SK-N-SH (cell line): Measurements from ENCODE around the gene KCNN3. TPM values are rescaled to one million over a fixed set of nuclear protein-coding genes. Genes with fewer than 3 reads are reported as not detected.

Experiments
- CTCF ChIA-PET: fragments of 300-600, 350-600 bp; formaldehyde crosslinking; extraction: SDS; loops from one replicate; lab custom pipeline; 2021; lab: Yijun Ruan, JAX
- POLR2A ChIA-PET: fragments of 350-600 bp; sonication (Branson Sonifier 250); formaldehyde crosslinking; extraction: SDS; loops from one replicate; lab custom pipeline; 2020; ENCODE audit warnings: antibody characterized with exemption, inconsistent platforms; lab: Yijun Ruan, JAX
- DNase-seq: peaks from one replicate; pipeline ENCODE4 v3.0.0; 2012
- H2AFZ ChIP-seq: fragments of 200-600 bp; sonication (generic); 2 replicates; pipeline ENCODE4 v1.8.1; 2016; ENCODE audit warnings: antibody characterized with exemption, mild to moderate bottlenecking, low read depth
- H3F3A ChIP-seq: fragments of 200-600 bp; sonication (generic); replicated peaks from 2 replicates; pipeline ENCODE3; 2016; ENCODE audit warnings: antibody characterized with exemption, mild to moderate bottlenecking; ENCODE audit not compliant: insufficient read depth
- H3K27ac ChIP-seq, 2 experiments: fragments of 200-500 bp in 1 of 2; fragments of 200-600 bp in 1 of 2; sonication (Bioruptor generic) in 1 of 2; sonication (generic), shearing (Covaris generic) in 1 of 2; 2 replicates each; pipeline versions ENCODE4 v1.5.1 to v1.6.1; 2014 to 2016; ENCODE audit warnings: low read depth in 2 of 2, inconsistent platforms in 1 of 2, low read length in 1 of 2, mild to moderate bottlenecking in 1 of 2, mixed read lengths in 1 of 2
- H3K27me3 ChIP-seq: fragments of 200-600 bp; sonication (generic), shearing (Covaris generic); 2 replicates; pipeline ENCODE4 v1.6.1; 2016; ENCODE audit warnings: mixed run types; ENCODE audit not compliant: insufficient read depth
- H3K36me3 ChIP-seq, 2 experiments: fragments of 200-500 bp in 1 of 2; fragments of 200-600 bp in 1 of 2; sonication (Bioruptor generic) in 1 of 2; sonication (generic) in 1 of 2; replicated peaks in 1 of 2; 2 replicates each; pipeline versions ENCODE3 to v1.5.1; 2014 to 2016; ENCODE audit warnings: low read length in 1 of 2, mild to moderate bottlenecking in 1 of 2; ENCODE audit not compliant: insufficient read depth in 2 of 2, control insufficient read depth in 1 of 2
- H3K4me1 ChIP-seq, 2 experiments: fragments of 200-500 bp in 1 of 2; fragments of 200-600 bp in 1 of 2; sonication (Bioruptor generic) in 1 of 2; sonication (generic), shearing (Covaris generic) in 1 of 2; 2 replicates each; pipeline versions ENCODE4 v1.5.1 to v1.6.1; 2014 to 2016; ENCODE audit warnings: low read depth in 1 of 2, low read length in 1 of 2, mixed run types in 1 of 2; ENCODE audit not compliant: insufficient read depth in 2 of 2, control insufficient read depth in 1 of 2
- H3K4me2 ChIP-seq: fragments of 200-600 bp; sonication (generic), shearing (Covaris generic); 2 replicates; pipeline ENCODE4 v1.6.1; 2017; ENCODE audit warnings: mixed run types
- H3K4me3 ChIP-seq, 2 experiments: fragments of 200-500 bp in 1 of 2; fragments of 200-600 bp in 1 of 2; sonication (Bioruptor generic) in 1 of 2; sonication (generic), shearing (Covaris generic) in 1 of 2; 2 replicates each; pipeline versions ENCODE4 v1.5.1 to v1.8.1; 2014 to 2016; ENCODE audit warnings: low read depth in 2 of 2, inconsistent platforms in 1 of 2, low read length in 1 of 2, mild to moderate bottlenecking in 1 of 2, mixed read lengths in 1 of 2, moderate library complexity in 1 of 2
- H3K79me2 ChIP-seq: fragments of 200-600 bp; sonication (generic); 2 replicates; pipeline ENCODE4 v1.8.1; 2017; ENCODE audit warnings: mild to moderate bottlenecking; ENCODE audit not compliant: insufficient read depth
- H3K9ac ChIP-seq: fragments of 200-600 bp; sonication (generic); 2 replicates; pipeline ENCODE4 v1.6.1; 2017; ENCODE audit warnings: mixed run types
- H3K9me2 ChIP-seq: fragments of 200-600 bp; sonication (generic); 2 replicates; pipeline ENCODE4 v1.6.1; 2017; ENCODE audit warnings: mixed run types
- H3K9me3 ChIP-seq: fragments of 200-600 bp; sonication (generic); 2 replicates; pipeline ENCODE4 v1.6.1; 2017; ENCODE audit warnings: mixed run types, mild to moderate bottlenecking, moderate library complexity
- H4K20me1 ChIP-seq: fragments of 200-600 bp; sonication (generic); 2 replicates; pipeline ENCODE4 v1.6.1; 2017; ENCODE audit warnings: mild to moderate bottlenecking, mixed run types; ENCODE audit not compliant: insufficient read depth
- CHD2 ChIP-seq: fragments of 150-350 bp; IDR thresholded peaks from 2 replicates; pipeline ENCODE4 v1.6.1; 2018; ENCODE audit warnings: low read length; ENCODE audit not compliant: partially characterized antibody
- ELF1 ChIP-seq: IDR thresholded peaks from 2 replicates; pipeline ENCODE4 v1.4.0; 2012
- EP300 ChIP-seq, 2 experiments: IDR thresholded peaks; 2 replicates each; pipeline versions ENCODE4 v1.4.0 to v1.6.1; 2012; ENCODE audit warnings: borderline replicate concordance in 1 of 2, low read depth in 1 of 2, low read length in 1 of 2
- FOXJ3 ChIP-seq: sonication (generic); formaldehyde crosslinking; IDR thresholded peaks from 2 replicates; pipeline ENCODE4 v1.5.1; 2020; ENCODE audit warnings: mild to moderate bottlenecking, missing genetic modification reagents
- FOXM1 ChIP-seq: IDR thresholded peaks from 2 replicates; pipeline ENCODE4 v1.4.0; 2012; ENCODE audit warnings: low read depth, mild to moderate bottlenecking
- GATA2 ChIP-seq: sonication (generic); formaldehyde crosslinking; IDR thresholded peaks from 2 replicates; pipeline ENCODE4 v1.5.0; 2020; ENCODE audit warnings: mild to moderate bottlenecking, missing genetic modification reagents
- MXI1 ChIP-seq: IDR thresholded peaks from 2 replicates; pipeline ENCODE4 v1.6.1; 2012; ENCODE audit warnings: mild to moderate bottlenecking, low read depth, low read length, improper control_type of control experiment
- NFIC ChIP-seq: IDR thresholded peaks from 2 replicates; pipeline ENCODE4 v1.4.0; 2012; ENCODE audit warnings: borderline replicate concordance
- PBX3 ChIP-seq: IDR thresholded peaks from 2 replicates; pipeline ENCODE4; 2012
- POLR2AphosphoS5 ChIP-seq: IDR thresholded peaks from 2 replicates; pipeline ENCODE4 v1.6.1; 2012; ENCODE audit warnings: low read depth, low read length
- RAD21 ChIP-seq: IDR thresholded peaks from 2 replicates; pipeline ENCODE4 v1.6.1; 2012; ENCODE audit warnings: mild to moderate bottlenecking, low read length
- RCOR1 ChIP-seq: fragments of 150-350 bp; IDR thresholded peaks from 2 replicates; pipeline ENCODE4 v1.6.1; 2017; ENCODE audit warnings: antibody characterized with exemption, low read length
- REST ChIP-seq: IDR thresholded peaks from 2 replicates; pipeline ENCODE4 v1.6.1; 2012; ENCODE audit warnings: mild to moderate bottlenecking, low read depth, low read length, moderate library complexity
- RXRA ChIP-seq: IDR thresholded peaks from 2 replicates; pipeline ENCODE4 v1.4.0; 2012; ENCODE audit warnings: low read depth, mild to moderate bottlenecking, borderline replicate concordance
- SIN3A ChIP-seq: IDR thresholded peaks from 2 replicates; pipeline ENCODE4 v1.6.1; 2012; ENCODE audit warnings: low read depth, mild to moderate bottlenecking, low read length, moderate library complexity, borderline replicate concordance
- TCF12 ChIP-seq: IDR thresholded peaks from 2 replicates; pipeline ENCODE4 v1.4.0; 2012
- USF1 ChIP-seq: IDR thresholded peaks from 2 replicates; pipeline ENCODE4 v1.4.0; 2012; ENCODE audit warnings: low read depth, borderline replicate concordance
- WGBS: methylation state at CpG from one replicate; pipeline ENCODE4 v1.1.6; 2017; ENCODE audit warnings: low lambda C conversion rate; 5-methylcytosine and 5-hydroxymethylcytosine counted together
- polyA plus RNA-seq, 3 experiments: library from polyadenylated mRNA; depleted of rRNA; stranded (reverse); fragments of >200 nt; gene quantifications; 2 replicates each; pipeline ENCODE4 v1.2.3, GENCODE V29; 2012

KCNN3 gene
- polyA plus RNA-seq, 1 of the 3 experiments (the other 2 are of a cell fraction) = 0.16 TPM

- no peak overlapping the region for H2AFZ ChIP-seq
- peaks cover 0 to 28% of the 10 kb centered on the region in 2 experiments; a peak in 1 of 4 replicates for H3K4me1 ChIP-seq
- peak; percentile 82 for DNase-seq
- H3K36me3 ChIP-seq = no peaks in the 10 kb centered on the region
- H3F3A ChIP-seq = no peaks in the 10 kb centered on the region
- H3K4me3 ChIP-seq = no peak overlapping the region
- no peak overlapping the region for H3K4me2 ChIP-seq
- WGBS = 52% methylated on average over 17 of the region's 17 CpGs
- H3K79me2 ChIP-seq = no peaks in the 10 kb centered on the region
- H3K27ac ChIP-seq = peak overlapping the region in 1 of 2 experiments; percentile 50; a peak in 2 of 4 replicates
- H3K9ac ChIP-seq = no peak overlapping the region
- no peaks in the 10 kb centered on the region for H3K9me2 ChIP-seq
- no peaks in the 10 kb centered on the region for H3K9me3 ChIP-seq
- H4K20me1 ChIP-seq = no peaks in the 10 kb centered on the region
- POLR2A ChIA-PET = interaction anchor here (0.9 to 1.4 kb wide), 2 partner anchors 25 to 29 kb away, joined by 3 read pairs; no protein-coding TSS in a partner anchor
- TF ChIP-seq CHD2 (peak; percentile 36), RXRA (no peak), MXI1 (peak; percentile 67; the same call in 1 of the 2 replicates), ELF1 (no peak), RAD21 (peak; percentile 25; the same call in 1 of the 2 replicates), RCOR1 (peak; percentile 52; the same call in 1 of the 2 replicates), GATA2 (peak; percentile 73), EP300 (IDR thresholded peaks at IDR 0.05; ENCODE audit: borderline replicate concordance in 1 of 2, low read depth in 1 of 2, low read length in 1 of 2) (peak in 1 of 2 experiments; percentile 81; a peak in 2 of 4 replicates), NFIC (no peak)
- peaks cover 4% of the 10 kb centered on the region; the same call in 1 of the 2 replicates for H3K27me3 ChIP-seq
- CTCF ChIA-PET = interaction anchor here (0.8 to 5.0 kb wide), 12 partner anchors 8 to 116 kb away, joined by 3 to 25 read pairs (median 4); partner anchors contain the start of gene KCNN3
Measured at GRCh38 chr1:154775621-154776605, 94.2 kb downstream of the KCNN3 start.

- Histone ChIP-seq H3F3A (no peaks in the 10 kb centered on the region), H3K4me2 (no peak overlapping the region), H3K4me1 (peaks cover 0 to 23% of the 10 kb centered on the region in 2 experiments; a peak in 1 of 4 replicates), H3K4me3 (no peak overlapping the region), H4K20me1 (no peaks in the 10 kb centered on the region), H3K9ac (no peak overlapping the region), H3K9me3 (no peaks in the 10 kb centered on the region), H3K9me2 (no peaks in the 10 kb centered on the region), H3K27me3 (peaks cover 4% of the 10 kb centered on the region; the same call in 1 of the 2 replicates), H3K36me3 (no peaks in the 10 kb centered on the region), H3K27ac (no peak overlapping the region), H2AFZ (no peak overlapping the region)
- CTCF ChIA-PET = interaction anchor here (0.8 to 5.0 kb wide), 11 partner anchors 8 to 105 kb away, joined by 3 to 25 read pairs (median 3); partner anchors contain the start of gene KCNN3
- POLR2A ChIA-PET = interaction anchor here (1.4 kb wide), 1 partner anchor 23 kb away, joined by 3 read pairs; no protein-coding TSS in a partner anchor
- no peak for DNase-seq
- 66% methylated on average over 5 of the region's 7 CpGs for WGBS
- TF ChIP-seq NFIC (no peak), REST (no peak), FOXJ3 (CRISPR knock-in tag) (no peak), POLR2AphosphoS5 (no peak), USF1 (no peak), PBX3 (no peak), FOXM1 (no peak), TCF12 (no peak), SIN3A (no peak)
- TF ChIP-seq, all 33 proteins: peak for 0
- H3K79me2 ChIP-seq = no peaks in the 10 kb centered on the region
Measured at GRCh38 chr1:154774175-154774855, 95.8 kb downstream of the KCNN3 start.
